ENCODE results near the gene ELMOD1. TPM values are rescaled to one million over a fixed set of nuclear protein-coding genes. Genes with fewer than 3 reads are reported as not detected.

Gene ELMOD1
- total and polyA plus RNA-seq, 2 experiments from 2014 or later: 1.2 to 1.6 TPM

GRCh38 chr11:107624983-107625684 lies 34.2 kb downstream of the ELMOD1 start:
- TF ChIP-seq POLR2AphosphoS5 (IDR thresholded peaks at IDR 0.05; ENCODE audit: low read depth) (no peak), NANOG (IDR thresholded peaks at IDR 0.05; ENCODE audit: borderline replicate concordance) (no peak), EZH2phosphoT487 (IDR thresholded peaks at IDR 0.05; ENCODE audit: unreplicated experiment) (no peak), ETS1 (IDR thresholded peaks at IDR 0.05) (no peak), CREB1 (CRISPR knock-in tag; IDR thresholded peaks at IDR 0.05; ENCODE audit: low read depth) (no peak), ZNF114 (CRISPR knock-in tag; IDR thresholded peaks at IDR 0.05) (no peak), EZH2 (IDR thresholded peaks at IDR 0.05; ENCODE audit: low read depth, unreplicated experiment) (no peak), STAT1 (IDR thresholded peaks at IDR 0.05; ENCODE audit: unreplicated experiment) (no peak), JUNB (IDR thresholded peaks at IDR 0.05; ENCODE audit: unreplicated experiment) (no peak), REST (IDR thresholded peaks at IDR 0.05; ENCODE audit: unreplicated experiment) (no peak), ZNF331 (CRISPR knock-in tag; IDR thresholded peaks at IDR 0.05; ENCODE audit: low read depth) (no peak), CTCF (conservative IDR thresholded peaks at IDR 0.05; ENCODE audit: low read depth in 2 of 2) (no peak)
- TF ChIP-seq, protein P1, sequence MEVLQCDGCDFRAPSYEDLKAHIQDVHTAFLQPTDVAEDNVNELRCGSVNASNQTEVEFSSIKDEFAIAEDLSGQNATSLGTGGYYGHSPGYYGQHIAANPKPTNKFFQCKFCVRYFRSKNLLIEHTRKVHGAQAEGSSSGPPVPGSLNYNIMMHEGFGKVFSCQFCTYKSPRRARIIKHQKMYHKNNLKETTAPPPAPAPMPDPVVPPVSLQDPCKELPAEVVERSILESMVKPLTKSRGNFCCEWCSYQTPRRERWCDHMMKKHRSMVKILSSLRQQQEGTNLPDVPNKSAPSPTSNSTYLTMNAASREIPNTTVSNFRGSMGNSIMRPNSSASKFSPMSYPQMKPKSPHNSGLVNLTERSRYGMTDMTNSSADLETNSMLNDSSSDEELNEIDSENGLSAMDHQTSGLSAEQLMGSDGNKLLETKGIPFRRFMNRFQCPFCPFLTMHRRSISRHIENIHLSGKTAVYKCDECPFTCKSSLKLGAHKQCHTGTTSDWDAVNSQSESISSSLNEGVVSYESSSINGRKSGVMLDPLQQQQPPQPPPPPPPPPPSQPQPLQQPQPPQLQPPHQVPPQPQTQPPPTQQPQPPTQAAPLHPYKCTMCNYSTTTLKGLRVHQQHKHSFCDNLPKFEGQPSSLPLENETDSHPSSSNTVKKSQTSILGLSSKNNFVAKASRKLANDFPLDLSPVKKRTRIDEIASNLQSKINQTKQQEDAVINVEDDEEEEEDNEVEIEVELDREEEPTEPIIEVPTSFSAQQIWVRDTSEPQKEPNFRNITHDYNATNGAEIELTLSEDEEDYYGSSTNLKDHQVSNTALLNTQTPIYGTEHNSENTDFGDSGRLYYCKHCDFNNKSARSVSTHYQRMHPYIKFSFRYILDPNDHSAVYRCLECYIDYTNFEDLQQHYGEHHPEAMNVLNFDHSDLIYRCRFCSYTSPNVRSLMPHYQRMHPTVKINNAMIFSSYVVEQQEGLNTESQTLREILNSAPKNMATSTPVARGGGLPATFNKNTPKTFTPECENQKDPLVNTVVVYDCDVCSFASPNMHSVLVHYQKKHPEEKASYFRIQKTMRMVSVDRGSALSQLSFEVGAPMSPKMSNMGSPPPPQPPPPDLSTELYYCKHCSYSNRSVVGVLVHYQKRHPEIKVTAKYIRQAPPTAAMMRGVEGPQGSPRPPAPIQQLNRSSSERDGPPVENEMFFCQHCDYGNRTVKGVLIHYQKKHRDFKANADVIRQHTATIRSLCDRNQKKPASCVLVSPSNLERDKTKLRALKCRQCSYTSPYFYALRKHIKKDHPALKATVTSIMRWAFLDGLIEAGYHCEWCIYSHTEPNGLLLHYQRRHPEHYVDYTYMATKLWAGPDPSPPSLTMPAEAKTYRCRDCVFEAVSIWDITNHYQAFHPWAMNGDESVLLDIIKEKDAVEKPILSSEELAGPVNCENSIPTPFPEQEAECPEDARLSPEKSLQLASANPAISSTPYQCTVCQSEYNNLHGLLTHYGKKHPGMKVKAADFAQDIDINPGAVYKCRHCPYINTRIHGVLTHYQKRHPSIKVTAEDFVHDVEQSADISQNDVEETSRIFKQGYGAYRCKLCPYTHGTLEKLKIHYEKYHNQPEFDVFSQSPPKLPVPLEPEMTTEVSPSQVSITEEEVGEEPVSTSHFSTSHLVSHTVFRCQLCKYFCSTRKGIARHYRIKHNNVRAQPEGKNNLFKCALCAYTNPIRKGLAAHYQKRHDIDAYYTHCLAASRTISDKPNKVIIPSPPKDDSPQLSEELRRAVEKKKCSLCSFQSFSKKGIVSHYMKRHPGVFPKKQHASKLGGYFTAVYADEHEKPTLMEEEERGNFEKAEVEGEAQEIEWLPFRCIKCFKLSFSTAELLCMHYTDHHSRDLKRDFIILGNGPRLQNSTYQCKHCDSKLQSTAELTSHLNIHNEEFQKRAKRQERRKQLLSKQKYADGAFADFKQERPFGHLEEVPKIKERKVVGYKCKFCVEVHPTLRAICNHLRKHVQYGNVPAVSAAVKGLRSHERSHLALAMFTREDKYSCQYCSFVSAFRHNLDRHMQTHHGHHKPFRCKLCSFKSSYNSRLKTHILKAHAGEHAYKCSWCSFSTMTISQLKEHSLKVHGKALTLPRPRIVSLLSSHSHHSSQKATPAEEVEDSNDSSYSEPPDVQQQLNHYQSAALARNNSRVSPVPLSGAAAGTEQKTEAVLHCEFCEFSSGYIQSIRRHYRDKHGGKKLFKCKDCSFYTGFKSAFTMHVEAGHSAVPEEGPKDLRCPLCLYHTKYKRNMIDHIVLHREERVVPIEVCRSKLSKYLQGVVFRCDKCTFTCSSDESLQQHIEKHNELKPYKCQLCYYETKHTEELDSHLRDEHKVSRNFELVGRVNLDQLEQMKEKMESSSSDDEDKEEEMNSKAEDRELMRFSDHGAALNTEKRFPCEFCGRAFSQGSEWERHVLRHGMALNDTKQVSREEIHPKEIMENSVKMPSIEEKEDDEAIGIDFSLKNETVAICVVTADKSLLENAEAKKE (CRISPR knock-in tag; IDR thresholded peaks at IDR 0.05): no peak
- H3K4me1 Mint-ChIP-seq: peaks cover 25% of the 10 kb centered on the region
- Histone ChIP-seq H3K27me3 (ENCODE audit: insufficient read depth) (no peaks in the 10 kb centered on the region), H3K4me3 (peak overlapping the region; percentile 33), H3K36me3 (ENCODE audit: insufficient read depth) (no peaks in the 10 kb centered on the region), H2AFZ (peak overlapping the region; percentile 48), H3K9me2 (ENCODE audit: insufficient read depth) (no peaks in the 10 kb centered on the region), H3K79me2 (replicated peaks; ENCODE audit: insufficient read depth) (no peaks in the 10 kb centered on the region), H3K4me2 (peak overlapping the region; percentile 67), H3K27ac (ENCODE audit: low read depth) (no peak overlapping the region; the same call in 1 of the 2 replicates), H3K4me1 (ENCODE audit: insufficient read depth) (peaks cover 25% of the 10 kb centered on the region), H4K20me1 (replicated peaks; ENCODE audit: insufficient read depth) (no peaks in the 10 kb centered on the region), H3F3A (replicated peaks; ENCODE audit: low read depth) (no peaks in the 10 kb centered on the region)
- no peaks in the 10 kb centered on the region for H3K36me3 Mint-ChIP-seq (ENCODE audit: low read depth)
- ATAC-seq (peak; percentile 84), DNase-seq (ENCODE audit: low spot score) (peak; percentile 60)
- H3K27ac Mint-ChIP-seq: peak overlapping the region; percentile 81
- no peaks in the 10 kb centered on the region for H3K9me3 Mint-ChIP-seq
- H3K4me3 Mint-ChIP-seq: no peak overlapping the region
- peaks cover 3% of the 10 kb centered on the region for H3K27me3 Mint-ChIP-seq (ENCODE audit: insufficient read depth, low read depth, poor library complexity)

All from GM23338 (cell line).